Keratinocyte (primary cell): ENCODE results near the gene ODF2L.

Source experiments
- EZH2 ChIP-seq: IDR thresholded peaks from one replicate; pipeline ENCODE4 v1.6.1; 2012; ENCODE audit warnings: inconsistent platforms, mild to moderate bottlenecking, low read length, moderate library complexity
- TF ChIP-seq, protein P1 (sequence below), 3 experiments: IDR thresholded peaks in 1 of 3; conservative IDR thresholded peaks in 1 of 3; optimal IDR thresholded peaks in 1 of 3; 2 replicates in 2 of 3; 3 replicates in 1 of 3; pipeline versions ENCODE3 to v1.5.1; 2011; ENCODE audit warnings: low read length in 3 of 3, mild to moderate bottlenecking in 3 of 3, moderate library complexity in 2 of 3, control low read depth in 1 of 3, inconsistent platforms in 1 of 3; ENCODE audit not compliant: insufficient read depth in 2 of 3; ENCODE audit errors: extremely low read depth in 1 of 3

DNA sequence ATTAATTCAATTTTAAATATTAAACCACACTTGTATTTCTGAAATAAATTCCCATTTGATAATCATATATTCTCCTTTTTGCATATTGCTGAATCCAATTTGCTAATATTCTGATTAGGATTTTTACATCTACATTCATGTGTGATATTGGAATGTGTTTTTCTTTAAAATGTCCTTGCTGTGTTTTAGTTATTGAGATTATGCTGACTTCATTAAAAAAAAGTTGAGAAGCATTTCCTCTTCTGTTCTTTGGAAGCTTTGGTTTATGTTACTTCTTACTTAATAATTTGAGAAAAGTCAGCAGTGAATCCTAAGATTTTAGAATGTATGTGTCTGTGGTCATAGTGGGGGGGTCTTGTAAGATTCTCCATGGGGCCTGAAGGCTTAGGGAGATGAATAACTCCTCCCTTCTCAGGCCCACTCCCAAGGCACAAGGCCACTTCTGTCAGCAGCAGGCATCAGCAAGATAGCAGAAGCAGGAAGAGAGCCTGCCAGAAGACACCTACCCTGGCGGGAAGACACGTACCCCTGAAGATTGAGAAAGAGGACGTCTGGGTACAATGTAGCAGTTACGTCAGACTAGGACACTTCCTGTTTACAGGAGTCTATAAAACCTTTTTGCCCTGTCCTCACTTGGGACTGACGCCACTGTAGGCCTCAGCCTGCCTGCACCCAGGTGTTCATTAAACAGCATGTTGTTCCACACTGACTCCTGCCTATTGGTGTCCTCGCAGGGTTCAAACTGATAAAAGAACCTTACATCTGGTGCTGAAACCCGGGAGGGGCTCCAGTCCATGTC lies 56.9 kb downstream of the ODF2L start:
- TF ChIP-seq, protein P1, sequence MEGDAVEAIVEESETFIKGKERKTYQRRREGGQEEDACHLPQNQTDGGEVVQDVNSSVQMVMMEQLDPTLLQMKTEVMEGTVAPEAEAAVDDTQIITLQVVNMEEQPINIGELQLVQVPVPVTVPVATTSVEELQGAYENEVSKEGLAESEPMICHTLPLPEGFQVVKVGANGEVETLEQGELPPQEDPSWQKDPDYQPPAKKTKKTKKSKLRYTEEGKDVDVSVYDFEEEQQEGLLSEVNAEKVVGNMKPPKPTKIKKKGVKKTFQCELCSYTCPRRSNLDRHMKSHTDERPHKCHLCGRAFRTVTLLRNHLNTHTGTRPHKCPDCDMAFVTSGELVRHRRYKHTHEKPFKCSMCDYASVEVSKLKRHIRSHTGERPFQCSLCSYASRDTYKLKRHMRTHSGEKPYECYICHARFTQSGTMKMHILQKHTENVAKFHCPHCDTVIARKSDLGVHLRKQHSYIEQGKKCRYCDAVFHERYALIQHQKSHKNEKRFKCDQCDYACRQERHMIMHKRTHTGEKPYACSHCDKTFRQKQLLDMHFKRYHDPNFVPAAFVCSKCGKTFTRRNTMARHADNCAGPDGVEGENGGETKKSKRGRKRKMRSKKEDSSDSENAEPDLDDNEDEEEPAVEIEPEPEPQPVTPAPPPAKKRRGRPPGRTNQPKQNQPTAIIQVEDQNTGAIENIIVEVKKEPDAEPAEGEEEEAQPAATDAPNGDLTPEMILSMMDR (optimal IDR thresholded peaks at IDR 0.05 in 1 of 3, IDR thresholded peaks at IDR 0.05 in 1 of 3, conservative IDR thresholded peaks at IDR 0.05 in 1 of 3; ENCODE audit: extremely low read depth in 1 of 3, insufficient read depth in 2 of 3, low read length in 3 of 3) = no peak
- no peak for TF ChIP-seq EZH2
